Psoas muscle (tissue), 8 donors: ENCODE results near the gene ADAMTS2. TPM values are rescaled to one million over a fixed set of nuclear protein-coding genes. Genes with fewer than 3 reads are reported as not detected.

Source experiments
- ATAC-seq, 4 donors: fragments of 200-7000 bp; cut with Tn5 transposase; one replicate each; pipeline ENCODE4 v1.9.1; 2020; ENCODE audit warnings: moderate library complexity in 3 of 4, mild to moderate bottlenecking in 2 of 4
- DNase-seq, 2 donors: peaks; one replicate each; pipeline ENCODE4 v3.0.0-alpha.2; 2020
- H3K27ac ChIP-seq: fragments of 200-600 bp; one replicate; pipeline ENCODE4 v1.8.0; 2022
- H3K27me3 ChIP-seq, 3 donors: fragments of 200-600 bp in 1 of 3; one replicate each; pipeline versions ENCODE4 v1.6.1 to v1.8.0; 2013 to 2022; ENCODE audit warnings: low read length in 2 of 3, mild to moderate bottlenecking in 2 of 3, moderate library complexity in 1 of 3; ENCODE audit not compliant: insufficient read depth in 3 of 3
- H3K36me3 ChIP-seq, 2 donors: fragments of 200-600 bp in 1 of 2; one replicate each; pipeline versions ENCODE4 v1.6.1 to v1.8.0; 2013 to 2022; ENCODE audit warnings: low read depth in 1 of 2, mild to moderate bottlenecking in 1 of 2, moderate library complexity in 1 of 2; ENCODE audit not compliant: insufficient read depth in 1 of 2
- H3K4me1 ChIP-seq: fragments of 200-600 bp; one replicate; pipeline ENCODE4 v1.8.0; 2022
- H3K4me3 ChIP-seq: fragments of 200-600 bp; one replicate; pipeline ENCODE4 v1.8.0; 2022; ENCODE audit warnings: mild to moderate bottlenecking
- H3K9me3 ChIP-seq: fragments of 200-600 bp; one replicate; pipeline ENCODE4 v1.8.0; 2022
- WGBS, 3 donors: extraction: QIAGEN DNeasy Blood & Tissue Kit; methylation state at CpG; one replicate each; pipeline versions ENCODE4 v1.1.6 to v1.1.7; 2013; 5-methylcytosine and 5-hydroxymethylcytosine counted together
- intact Hi-C, 2 donors: fragments of 100-400 bp; cut with DNase I; formaldehyde crosslinking; loops; one replicate each; pipeline versions ENCODE4 v1.11.0 to v1.14.2; 2022
- polyA plus RNA-seq, 3 donors: library from polyadenylated mRNA; stranded (reverse); fragments of 200-250 nt; gene quantifications; one replicate each; pipeline ENCODE4 v1.2.3, GENCODE V29; 2013
- total RNA-seq, 4 donors: library from RNA; stranded (reverse); fragmentation: NEBNext Ultra II Directional in 2 of 4; extraction: Animal tissue kit (Norgen Biotek cat#: 25700) in 2 of 4; gene quantifications; one replicate each; pipeline versions ENCODE4 v1.2.1 to v1.2.4, GENCODE V29; 2021 to 2023
- TF ChIP-seq, protein P1 (sequence below): fragments of 200-600 bp; IDR thresholded peaks from one replicate; pipeline ENCODE4 v1.8.0; 2022; ENCODE audit warnings: antibody characterized with exemption
- donor health status: healthy with polysubstance abuse.
- donor health status: DM: no; HTN: no; CAD: no; lungs with moderate emphysema.
- donor health status: Bipolar disorder and iron deficiency.
- donor health status: healthy.
- donor health status: DM: yes; HTN: yes; CAD: no.
- donor health status: DM: no; HTN: no; CAD: no.
- donor health status: DM: no; HTN: no; CAD: no.
- donor health status: DM: yes; HTN: yes; CAD: no.

The ADAMTS2 gene
- total and polyA plus RNA-seq, 7 donors: 0.83 to 3.7 (median 2.0) TPM

DNA sequence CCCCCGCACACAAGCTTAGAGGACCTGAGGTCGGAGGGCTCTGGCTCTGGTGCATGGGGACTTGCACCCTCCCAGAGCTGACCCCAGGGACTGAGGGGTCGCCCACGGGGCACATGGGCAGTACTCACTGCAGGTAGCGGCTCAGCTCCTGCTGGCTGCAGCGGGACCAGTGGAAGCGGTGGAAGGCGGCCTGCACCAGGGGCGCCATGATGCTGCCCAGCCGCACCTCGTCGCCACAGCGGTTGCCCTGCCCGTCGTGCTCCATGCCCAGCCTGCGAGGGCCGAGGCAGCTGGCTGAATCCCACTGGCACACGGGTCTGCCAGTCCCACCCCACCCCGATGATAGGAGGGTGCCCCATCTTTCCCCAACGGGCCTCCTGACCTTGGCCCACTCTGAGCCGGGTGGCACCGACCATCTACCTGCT is 191.3 kb downstream of the ADAMTS2 start:
- DNase-seq (no peak), ATAC-seq (no peak)
- H3K36me3 ChIP-seq: no peaks in the 10 kb centered on the region
- H3K4me3 ChIP-seq: no peak overlapping the region
- TF ChIP-seq, protein P1, sequence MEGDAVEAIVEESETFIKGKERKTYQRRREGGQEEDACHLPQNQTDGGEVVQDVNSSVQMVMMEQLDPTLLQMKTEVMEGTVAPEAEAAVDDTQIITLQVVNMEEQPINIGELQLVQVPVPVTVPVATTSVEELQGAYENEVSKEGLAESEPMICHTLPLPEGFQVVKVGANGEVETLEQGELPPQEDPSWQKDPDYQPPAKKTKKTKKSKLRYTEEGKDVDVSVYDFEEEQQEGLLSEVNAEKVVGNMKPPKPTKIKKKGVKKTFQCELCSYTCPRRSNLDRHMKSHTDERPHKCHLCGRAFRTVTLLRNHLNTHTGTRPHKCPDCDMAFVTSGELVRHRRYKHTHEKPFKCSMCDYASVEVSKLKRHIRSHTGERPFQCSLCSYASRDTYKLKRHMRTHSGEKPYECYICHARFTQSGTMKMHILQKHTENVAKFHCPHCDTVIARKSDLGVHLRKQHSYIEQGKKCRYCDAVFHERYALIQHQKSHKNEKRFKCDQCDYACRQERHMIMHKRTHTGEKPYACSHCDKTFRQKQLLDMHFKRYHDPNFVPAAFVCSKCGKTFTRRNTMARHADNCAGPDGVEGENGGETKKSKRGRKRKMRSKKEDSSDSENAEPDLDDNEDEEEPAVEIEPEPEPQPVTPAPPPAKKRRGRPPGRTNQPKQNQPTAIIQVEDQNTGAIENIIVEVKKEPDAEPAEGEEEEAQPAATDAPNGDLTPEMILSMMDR: no peak
- no peaks in the 10 kb centered on the region for H3K9me3 ChIP-seq
- H3K27me3 ChIP-seq: peaks cover 0 to 2% (median 0%) of the 10 kb centered on the region in 3 donors
- no peaks in the 10 kb centered on the region for H3K4me1 ChIP-seq
- intact Hi-C loops: no loop called here
- H3K27ac ChIP-seq: no peak overlapping the region
- WGBS, 3 donors: 90 to 93% (median 91%) methylated on average over 20 to 22 of the region's 22 CpGs

DNA sequence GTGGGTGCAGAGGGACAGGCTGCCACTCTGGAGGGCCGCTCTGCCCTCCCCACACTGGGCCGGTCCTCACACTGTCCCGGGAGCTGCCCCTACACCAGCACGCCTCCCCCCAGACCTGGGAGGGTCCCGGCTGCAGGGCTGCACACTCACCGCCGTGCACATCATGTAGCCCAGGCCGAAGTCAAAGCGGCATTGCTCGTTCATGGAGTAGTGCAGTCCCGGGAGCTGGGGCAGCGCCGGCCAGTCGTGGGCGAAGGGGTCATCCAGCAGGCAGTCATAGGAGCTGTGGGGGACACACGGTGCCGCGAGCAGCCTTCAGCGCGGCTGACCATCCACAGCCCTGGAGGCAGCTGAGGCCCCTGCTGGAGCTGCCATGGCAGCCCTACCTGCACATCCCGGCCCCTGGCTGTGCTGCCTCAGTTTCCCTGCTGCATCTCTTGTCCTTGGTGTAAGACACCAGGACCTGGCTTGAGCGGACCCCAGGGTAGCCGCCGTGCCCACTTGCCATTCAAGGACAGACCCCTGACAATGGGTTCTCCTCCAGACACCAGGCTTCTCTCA is 191.8 kb downstream of the ADAMTS2 start:
- Histone ChIP-seq H3K27ac (no peak overlapping the region), H3K9me3 (no peaks in the 10 kb centered on the region), H3K4me1 (no peaks in the 10 kb centered on the region), H3K27me3 (peaks cover 0 to 3% (median 0%) of the 10 kb centered on the region in 3 donors), H3K4me3 (no peak overlapping the region), H3K36me3 (no peaks in the 10 kb centered on the region)
- TF ChIP-seq, protein P1: no peak
- no peak for DNase-seq
- ATAC-seq: no peak
- WGBS, 3 donors: 93 to 95% (median 95%) methylated on average over 20 to 24 of the region's 24 CpGs
- intact Hi-C loops: no loop called here

DNA sequence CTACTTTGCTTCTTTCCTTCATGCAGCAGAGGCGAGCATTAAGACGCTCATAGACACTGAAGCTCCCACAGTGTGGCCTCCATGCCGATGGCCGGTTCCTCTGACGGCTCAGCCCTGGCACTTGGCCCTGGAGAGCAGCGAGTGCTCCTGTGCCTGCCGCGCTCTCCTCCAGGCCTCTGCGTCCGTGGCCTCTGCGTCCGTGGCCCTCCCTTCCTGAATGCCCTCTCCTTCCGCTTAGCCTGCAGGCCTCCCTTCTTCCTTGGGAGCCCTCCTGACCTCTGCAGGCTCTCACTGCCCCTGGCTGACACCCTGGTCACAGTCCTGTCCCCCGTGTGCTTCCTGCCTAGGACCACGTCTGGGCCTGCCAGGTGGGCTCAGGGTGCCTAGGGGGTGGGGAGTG is 192.3 kb downstream of the ADAMTS2 start:
- TF ChIP-seq, protein P1: no peak
- DNase-seq (no peak), ATAC-seq (no peak)
- H3K4me3 ChIP-seq: no peak overlapping the region
- H3K36me3 ChIP-seq: no peaks in the 10 kb centered on the region
- no peaks in the 10 kb centered on the region for H3K4me1 ChIP-seq
- H3K9me3 ChIP-seq: no peaks in the 10 kb centered on the region
- H3K27ac ChIP-seq: no peak overlapping the region
- intact Hi-C loops: no loop called here
- H3K27me3 ChIP-seq: peaks cover 0 to 4% (median 0%) of the 10 kb centered on the region in 3 donors
- WGBS, 3 donors: 87 to 91% (median 90%) methylated on average over 15 of the region's 15 CpGs

DNA sequence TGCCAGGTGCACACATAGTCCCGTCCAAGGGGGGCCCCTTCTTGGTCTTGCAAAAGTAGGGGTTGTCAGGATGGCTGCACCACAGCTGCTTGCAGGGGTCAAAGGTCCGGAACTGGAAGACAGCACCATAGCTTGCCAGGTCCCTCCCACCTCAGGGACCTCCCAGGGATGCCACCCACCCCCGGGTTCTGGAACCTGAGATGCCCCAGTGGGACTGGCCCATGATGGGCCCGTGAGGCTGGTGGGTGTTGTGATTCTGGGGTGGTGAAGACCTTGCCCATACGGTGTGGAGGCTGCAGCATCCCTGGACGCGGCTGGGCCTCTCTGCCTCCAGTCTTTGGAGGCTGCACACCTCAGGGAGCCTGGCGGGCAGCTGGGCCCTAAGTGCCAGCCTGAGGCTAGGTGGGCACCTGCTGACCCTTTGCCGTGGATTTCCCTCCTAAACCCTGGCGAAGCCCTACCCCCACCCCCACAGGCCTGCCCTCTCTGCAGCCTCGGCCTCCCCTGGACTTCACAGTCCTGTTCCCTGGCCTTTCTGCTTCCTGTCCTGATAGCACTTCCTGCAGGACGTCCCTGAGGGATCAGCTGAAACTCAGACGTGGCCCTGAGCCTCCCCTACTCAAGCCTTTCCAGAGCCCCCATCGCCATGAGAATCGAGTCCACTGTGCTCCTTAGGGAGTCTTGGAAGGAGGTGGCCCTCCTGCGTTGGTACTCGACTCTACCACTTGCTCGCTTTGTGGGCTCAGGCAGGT is 192.9 kb downstream of the ADAMTS2 start:
- ATAC-seq (no peak), DNase-seq (no peak)
- no peaks in the 10 kb centered on the region for H3K36me3 ChIP-seq
- WGBS, 3 donors: 80 to 83% (median 82%) methylated on average over 17 to 18 of the region's 18 CpGs
- H3K27ac ChIP-seq: no peak overlapping the region
- H3K27me3 ChIP-seq: peaks cover 0 to 4% (median 0%) of the 10 kb centered on the region in 3 donors
- TF ChIP-seq, protein P1: no peak
- H3K9me3 ChIP-seq: no peaks in the 10 kb centered on the region
- no peak overlapping the region for H3K4me3 ChIP-seq
- intact Hi-C loops: no loop called here
- no peaks in the 10 kb centered on the region for H3K4me1 ChIP-seq
